HCT116 (cell line): ENCODE measurements around the gene DCAF8L1. TPM values are rescaled to one million over a fixed set of nuclear protein-coding genes. Genes with fewer than 3 reads are reported as not detected.

Experiments used
- ATAC-seq: fragments of 200-7000 bp; cut with Tn5 transposase; 2 replicates; pipeline ENCODE4 v1.9.1; 2020; ENCODE audit warnings: mild to moderate bottlenecking, moderate library complexity
- BruUV-seq: library from RNA; stranded (reverse); fragments of 400-500 nt; replicated peaks from 2 replicates; lab custom pipeline; 2021; lab: Mats Ljungman, UMichigan
- CTCF ChIA-PET: fragments of 300-600 bp; sonication (Branson Sonifier 250); formaldehyde crosslinking; loops from one replicate; lab custom pipeline; 2021; ENCODE audit warnings: antibody characterized with exemption; lab: Charles Lee
- POLR2A ChIA-PET: fragments of 300-600, 350-600 bp; sonication (Branson Sonifier 250); formaldehyde crosslinking; loops from one replicate; lab custom pipeline; 2021; ENCODE audit warnings: antibody characterized with exemption; lab: Charles Lee
- RAD21 ChIA-PET, 2 experiments: fragments of 300-600 bp; sonication (Branson Sonifier 250); formaldehyde crosslinking; loops; one replicate each; lab custom pipeline; 2023; ENCODE audit warnings: low total read pairs in 2 of 2; ENCODE audit not compliant: uncharacterized antibody in 2 of 2, unreplicated experiment in 2 of 2, low non-redundant PET in 1 of 2; lab: Charles Lee
- DNase-seq: peaks from one replicate; pipeline ENCODE4 v3.0.0-alpha.2; 2010; ENCODE audit warnings: low read depth, low spot score
- H2AFZ ChIP-seq: fragments of 200-600 bp; shearing (Covaris generic), sonication (generic); 2 replicates; pipeline ENCODE4 v1.6.1; 2017; ENCODE audit warnings: low read depth, mixed run types, mixed read lengths, antibody characterized with exemption, low read length; ENCODE audit not compliant: poor library complexity, severe bottlenecking
- H3K27ac ChIP-seq: 2 replicates; pipeline ENCODE4 v1.5.1; 2012; ENCODE audit warnings: low read depth, low read length
- H3K27me3 ChIP-seq: fragments of 200-600 bp; sonication (generic); 2 replicates; pipeline ENCODE4 v1.6.1; 2016; ENCODE audit warnings: mixed run types, low read length, mixed read lengths; ENCODE audit not compliant: insufficient read depth
- H3K36me3 ChIP-seq, 2 experiments: fragments of 200-500 bp in 1 of 2; fragments of 200-600 bp in 1 of 2; sonication (Bioruptor generic) in 1 of 2; sonication (generic) in 1 of 2; 2 replicates each; pipeline versions ENCODE4 v1.5.1 to v1.6.1; 2014 to 2016; ENCODE audit warnings: low read length in 2 of 2, inconsistent platforms in 1 of 2, mixed read lengths in 1 of 2, mixed run types in 1 of 2; ENCODE audit not compliant: insufficient read depth in 2 of 2, control insufficient read depth in 1 of 2
- H3K4me1 ChIP-seq, 2 experiments: fragments of 200-600 bp in 1 of 2; sonication (generic) in 1 of 2; 2 replicates each; pipeline versions ENCODE4 v1.5.1 to v1.6.1; 2012 to 2017; ENCODE audit warnings: low read length in 2 of 2, inconsistent platforms in 1 of 2, mild to moderate bottlenecking in 1 of 2, mixed read lengths in 1 of 2, mixed run types in 1 of 2, moderate library complexity in 1 of 2; ENCODE audit not compliant: insufficient read depth in 2 of 2, control insufficient read depth in 1 of 2
- H3K4me2 ChIP-seq: fragments of 200-600 bp; sonication (generic); 2 replicates; pipeline ENCODE4 v1.6.1; 2017; ENCODE audit warnings: mixed run types, low read length, mixed read lengths
- H3K4me3 ChIP-seq, 2 experiments: fragments of 200-600 bp in 1 of 2; sonication (generic) in 1 of 2; replicated peaks in 1 of 2; 2 replicates each; pipeline ENCODE4 v1.5.1; 2011 to 2016; ENCODE audit warnings: low read length in 2 of 2, control low read depth in 1 of 2, low read depth in 1 of 2, mild to moderate bottlenecking in 1 of 2, mixed read lengths in 1 of 2, mixed run types in 1 of 2
- H3K79me2 ChIP-seq: fragments of 200-600 bp; sonication (generic); 2 replicates; pipeline ENCODE4 v1.6.1; 2017; ENCODE audit warnings: mild to moderate bottlenecking, mixed run types, low read length, moderate library complexity, mixed read lengths; ENCODE audit not compliant: insufficient read depth
- H3K9ac ChIP-seq: fragments of 200-600 bp; sonication (generic); 2 replicates; pipeline ENCODE4 v1.6.1; 2016; ENCODE audit warnings: low read length, mixed read lengths
- H3K9me2 ChIP-seq: fragments of 200-600 bp; sonication (generic), shearing (Covaris generic); 2 replicates; pipeline ENCODE4 v1.6.1; 2017; ENCODE audit warnings: mixed run types, mild to moderate bottlenecking, moderate library complexity; ENCODE audit not compliant: insufficient read depth
- H3K9me3 ChIP-seq, 2 experiments: fragments of 200-500 bp in 1 of 2; fragments of 200-600 bp in 1 of 2; sonication (Bioruptor generic) in 1 of 2; sonication (generic) in 1 of 2; 2 replicates each; pipeline ENCODE4 v1.6.1; 2014 to 2017; ENCODE audit warnings: low read length in 2 of 2, mixed read lengths in 2 of 2, inconsistent platforms in 1 of 2, low read depth in 1 of 2, mild to moderate bottlenecking in 1 of 2, mixed run types in 1 of 2, moderate library complexity in 1 of 2; ENCODE audit not compliant: control insufficient read depth in 1 of 2, insufficient read depth in 1 of 2
- H4K20me1 ChIP-seq: fragments of 200-600 bp; sonication (generic), shearing (Covaris generic); 2 replicates; pipeline ENCODE4 v1.6.1; 2017; ENCODE audit warnings: mixed run types, mild to moderate bottlenecking, moderate library complexity; ENCODE audit not compliant: insufficient read depth
- ATF3 ChIP-seq: IDR thresholded peaks from 2 replicates; pipeline ENCODE4 v1.6.1; 2012
- CBX3 ChIP-seq: IDR thresholded peaks from 2 replicates; pipeline ENCODE4 v1.6.1; 2012; ENCODE audit warnings: low read depth
- CEBPB ChIP-seq: IDR thresholded peaks from 2 replicates; pipeline ENCODE4 v1.6.1; 2012; ENCODE audit warnings: low read depth
- CTCF ChIP-seq, 3 experiments: fragments of 200-600 bp in 1 of 3; sonication (generic) in 1 of 3; IDR thresholded peaks in 2 of 3; conservative IDR thresholded peaks in 1 of 3; 2 replicates each; pipeline ENCODE4 v1.5.1; 2012 to 2017; ENCODE audit warnings: low read depth in 2 of 3, low read length in 2 of 3, antibody characterized with exemption in 1 of 3, borderline replicate concordance in 1 of 3, control low read depth in 1 of 3, mild to moderate bottlenecking in 1 of 3, mixed read lengths in 1 of 3, mixed run types in 1 of 3, moderate library complexity in 1 of 3; ENCODE audit not compliant: insufficient read depth in 1 of 3
- ELF1 ChIP-seq: IDR thresholded peaks from 2 replicates; pipeline ENCODE4 v1.6.1; 2012; ENCODE audit warnings: low read depth, borderline replicate concordance
- JUND ChIP-seq: IDR thresholded peaks from 2 replicates; pipeline ENCODE4 v1.6.1; 2012
- POLR2A ChIP-seq: IDR thresholded peaks from 2 replicates; pipeline ENCODE4 v1.7.0; 2011; ENCODE audit warnings: borderline replicate concordance; ENCODE audit not compliant: insufficient read depth, insufficient read length; ENCODE audit errors: extremely low read depth
- POLR2AphosphoS5 ChIP-seq: IDR thresholded peaks from 2 replicates; pipeline ENCODE4 v1.6.1; 2011; ENCODE audit warnings: mild to moderate bottlenecking, low read depth, low read length, moderate library complexity
- SIN3A ChIP-seq: IDR thresholded peaks from 2 replicates; pipeline ENCODE4 v1.6.1; 2012; ENCODE audit warnings: low read depth
- SP1 ChIP-seq: IDR thresholded peaks from 2 replicates; pipeline ENCODE4 v1.6.1; 2012; ENCODE audit warnings: low read depth
- SRF ChIP-seq: IDR thresholded peaks from 2 replicates; pipeline ENCODE4 v1.6.1; 2012; ENCODE audit warnings: low read depth
- YY1 ChIP-seq: IDR thresholded peaks from 2 replicates; pipeline ENCODE4 v1.6.1; 2011; ENCODE audit warnings: low read length, low read depth, moderate library complexity, mild to moderate bottlenecking; ENCODE audit not compliant: insufficient replicate concordance; ENCODE audit errors: extremely low read depth
- ZFX ChIP-seq: fragments of 450-650 bp; IDR thresholded peaks from 2 replicates; pipeline ENCODE4 v1.6.1; 2017
- intact Hi-C: fragments of 100-400 bp; cut with micrococcal nuclease; formaldehyde crosslinking; loops from 2 replicates; pipeline ENCODE4 v1.10.0; 2022
- total RNA-seq: library from RNA; stranded (reverse); gene quantifications from one replicate; pipeline ENCODE4 v1.2.1, GENCODE V29; 2021; ENCODE audit not compliant: unreplicated experiment
- TF ChIP-seq, protein P1 (sequence below): IDR thresholded peaks from 2 replicates; pipeline ENCODE4 v1.6.1; 2012
- TF ChIP-seq, protein P2 (sequence below): IDR thresholded peaks from 2 replicates; pipeline ENCODE4 v1.6.1; 2011; ENCODE audit warnings: mild to moderate bottlenecking, low read length, moderate library complexity; ENCODE audit not compliant: insufficient replicate concordance; ENCODE audit errors: extremely low read depth

DCAF8L1 gene
- total RNA-seq, 1 experiment from 2014 or later, result not detected

GRCh38 chrX:27998666-27999065, 17.4 kb upstream of the DCAF8L1 start:
- BruUV-seq, result no TSS peak

More at GRCh38 chrX:27998666-27999065, 17.4 kb upstream of the DCAF8L1 start:
- ChIA-PET POLR2A (no interaction called here), CTCF (no interaction called here), RAD21 (no interaction called here)
- no peaks in the 10 kb centered on the region for H3K9me3 ChIP-seq
- no peaks in the 10 kb centered on the region for H3K4me1 ChIP-seq
- no peak for ATAC-seq
- intact Hi-C loops, result no loop called here
- no peaks in the 10 kb centered on the region for H3K27me3 ChIP-seq
- H3K4me2 ChIP-seq, result no peak overlapping the region
- H2AFZ ChIP-seq, result no peak overlapping the region
- no peaks in the 10 kb centered on the region for H3K9me2 ChIP-seq
- H3K36me3 ChIP-seq, result no peaks in the 10 kb centered on the region
- no peak overlapping the region for H3K27ac ChIP-seq
- no peak for DNase-seq
- no peak overlapping the region for H3K9ac ChIP-seq
- H4K20me1 ChIP-seq, result no peaks in the 10 kb centered on the region
- no peaks in the 10 kb centered on the region for H3K79me2 ChIP-seq
- no peak overlapping the region for H3K4me3 ChIP-seq
- TF ChIP-seq SRF (no peak), ZFX (no peak), YY1 (no peak), POLR2A (no peak), ELF1 (no peak), CEBPB (no peak), CTCF (IDR thresholded peaks at IDR 0.05 in 2 of 3, conservative IDR thresholded peaks at IDR 0.05 in 1 of 3; ENCODE audit: borderline replicate concordance in 1 of 3, insufficient read depth in 1 of 3, low read depth in 2 of 3, low read length in 2 of 3) (no peak), ATF3 (no peak), CBX3 (no peak), SP1 (no peak), JUND (no peak), POLR2AphosphoS5 (no peak), SIN3A (no peak)
- TF ChIP-seq, protein P1, sequence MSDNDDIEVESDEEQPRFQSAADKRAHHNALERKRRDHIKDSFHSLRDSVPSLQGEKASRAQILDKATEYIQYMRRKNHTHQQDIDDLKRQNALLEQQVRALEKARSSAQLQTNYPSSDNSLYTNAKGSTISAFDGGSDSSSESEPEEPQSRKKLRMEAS, result no peak
- TF ChIP-seq, protein P2, sequence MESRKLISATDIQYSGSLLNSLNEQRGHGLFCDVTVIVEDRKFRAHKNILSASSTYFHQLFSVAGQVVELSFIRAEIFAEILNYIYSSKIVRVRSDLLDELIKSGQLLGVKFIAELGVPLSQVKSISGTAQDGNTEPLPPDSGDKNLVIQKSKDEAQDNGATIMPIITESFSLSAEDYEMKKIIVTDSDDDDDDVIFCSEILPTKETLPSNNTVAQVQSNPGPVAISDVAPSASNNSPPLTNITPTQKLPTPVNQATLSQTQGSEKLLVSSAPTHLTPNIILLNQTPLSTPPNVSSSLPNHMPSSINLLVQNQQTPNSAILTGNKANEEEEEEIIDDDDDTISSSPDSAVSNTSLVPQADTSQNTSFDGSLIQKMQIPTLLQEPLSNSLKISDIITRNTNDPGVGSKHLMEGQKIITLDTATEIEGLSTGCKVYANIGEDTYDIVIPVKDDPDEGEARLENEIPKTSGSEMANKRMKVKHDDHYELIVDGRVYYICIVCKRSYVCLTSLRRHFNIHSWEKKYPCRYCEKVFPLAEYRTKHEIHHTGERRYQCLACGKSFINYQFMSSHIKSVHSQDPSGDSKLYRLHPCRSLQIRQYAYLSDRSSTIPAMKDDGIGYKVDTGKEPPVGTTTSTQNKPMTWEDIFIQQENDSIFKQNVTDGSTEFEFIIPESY, result no peak
